Measurements from ENCODE around the gene KRTAP2-3. TPM values are rescaled to one million over a fixed set of nuclear protein-coding genes. Genes with fewer than 3 reads are reported as not detected.

The KRTAP2-3 gene
- total RNA-seq, 3 donors from 2014 or later, result not detected

DNA sequence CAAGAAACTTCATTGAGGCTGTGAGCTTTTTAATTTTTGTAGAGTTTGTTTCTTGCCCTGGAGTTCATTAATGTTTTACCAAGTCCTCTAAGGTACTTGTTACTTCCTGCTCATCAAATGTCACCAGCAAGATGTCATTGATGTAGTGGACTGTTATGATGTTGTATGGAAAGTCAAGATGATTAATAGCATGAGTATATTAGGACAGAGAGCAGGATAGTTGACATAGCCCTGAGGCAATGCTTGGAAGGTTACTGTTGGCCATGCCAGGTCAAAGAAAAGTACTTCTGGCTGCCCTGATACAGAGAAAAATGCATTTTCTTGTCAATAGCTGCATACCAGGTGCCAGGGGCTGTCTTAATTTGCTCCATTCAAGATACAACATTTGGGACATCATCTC, 39.6 kb downstream of the KRTAP2-3 start:
- H3K4me3 ChIP-seq, result no peak overlapping the region
- H3K4me1 ChIP-seq, result no peaks in the 10 kb centered on the region
- no peaks in the 10 kb centered on the region for H3K9me3 ChIP-seq
- H3K27ac ChIP-seq, result no peak overlapping the region
- no peaks in the 10 kb centered on the region for H3K27me3 ChIP-seq
- H3K36me3 ChIP-seq, result no peaks in the 10 kb centered on the region
- TF ChIP-seq CTCF (IDR thresholded peaks at IDR 0.05), result no peak
- TF ChIP-seq POLR2A (IDR thresholded peaks at IDR 0.05), result no peak
- no peak for TF ChIP-seq POLR2AphosphoS5 (IDR thresholded peaks at IDR 0.05)
- intact Hi-C loops (cut with DNase I; ENCODE audit: low total_unique reads), result no loop called here
- no peak for DNase-seq (ENCODE audit: low spot score in 2 of 2)

- Histone ChIP-seq H3K36me3 (no peaks in the 10 kb centered on the region), H3K27me3 (no peaks in the 10 kb centered on the region), H3K4me1 (no peaks in the 10 kb centered on the region), H3K27ac (no peak overlapping the region), H3K9me3 (no peaks in the 10 kb centered on the region), H3K4me3 (no peak overlapping the region)
- intact Hi-C loops (cut with DNase I; ENCODE audit: low total_unique reads), result loop anchor here (1.0 kb wide), 1 partner anchor 13 kb away; no protein-coding TSS in a partner anchor
- TF ChIP-seq POLR2A (IDR thresholded peaks at IDR 0.05), result no peak
- no peak for TF ChIP-seq CTCF (IDR thresholded peaks at IDR 0.05)
- no peak for TF ChIP-seq POLR2AphosphoS5 (IDR thresholded peaks at IDR 0.05)
- DNase-seq (ENCODE audit: low spot score in 2 of 2), result no peak
These were observed 40.5 kb downstream of the KRTAP2-3 start for GRCh38 chr17:41019415-41019814.

DNA sequence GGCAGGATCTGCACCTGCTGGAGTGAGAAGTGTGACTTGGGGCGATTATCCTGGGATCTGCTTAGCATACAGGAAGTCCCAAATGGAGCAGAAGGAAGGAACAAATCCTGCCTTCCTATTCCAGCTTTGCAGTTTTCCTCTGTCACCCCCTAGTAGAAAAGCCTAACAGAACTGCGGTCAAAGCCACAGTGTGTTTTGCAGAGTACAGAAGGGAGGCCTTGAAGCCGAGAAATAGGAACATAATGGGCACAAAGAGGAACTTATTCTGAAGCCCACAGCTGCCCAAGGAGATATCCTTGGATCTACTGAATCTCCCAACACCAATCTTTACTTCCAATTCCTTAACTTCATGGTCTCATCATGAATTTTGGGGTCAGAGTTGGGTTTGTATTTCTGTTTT, 41.4 kb downstream of the KRTAP2-3 start:
- Histone ChIP-seq H3K4me3 (no peak overlapping the region), H3K27ac (no peak overlapping the region), H3K4me1 (no peaks in the 10 kb centered on the region), H3K36me3 (no peaks in the 10 kb centered on the region), H3K9me3 (no peaks in the 10 kb centered on the region), H3K27me3 (no peaks in the 10 kb centered on the region)
- intact Hi-C loops (cut with DNase I; ENCODE audit: low total_unique reads), result no loop called here
- DNase-seq (ENCODE audit: low spot score in 2 of 2), result no peak
- no peak for TF ChIP-seq POLR2AphosphoS5 (IDR thresholded peaks at IDR 0.05)
- no peak for TF ChIP-seq CTCF (IDR thresholded peaks at IDR 0.05)
- no peak for TF ChIP-seq POLR2A (IDR thresholded peaks at IDR 0.05)

- Histone ChIP-seq H3K4me3 (no peak overlapping the region), H3K27me3 (no peaks in the 10 kb centered on the region), H3K36me3 (no peaks in the 10 kb centered on the region), H3K27ac (no peak overlapping the region), H3K4me1 (no peaks in the 10 kb centered on the region), H3K9me3 (no peaks in the 10 kb centered on the region)
- intact Hi-C loops (cut with DNase I; ENCODE audit: low total_unique reads), result no loop called here
- TF ChIP-seq POLR2AphosphoS5 (IDR thresholded peaks at IDR 0.05) (no peak), POLR2A (IDR thresholded peaks at IDR 0.05) (no peak), CTCF (IDR thresholded peaks at IDR 0.05) (no peak)
- DNase-seq (ENCODE audit: low spot score in 2 of 2), result no peak
These were observed 43.2 kb downstream of the KRTAP2-3 start for GRCh38 chr17:41016578-41017215.

DNA sequence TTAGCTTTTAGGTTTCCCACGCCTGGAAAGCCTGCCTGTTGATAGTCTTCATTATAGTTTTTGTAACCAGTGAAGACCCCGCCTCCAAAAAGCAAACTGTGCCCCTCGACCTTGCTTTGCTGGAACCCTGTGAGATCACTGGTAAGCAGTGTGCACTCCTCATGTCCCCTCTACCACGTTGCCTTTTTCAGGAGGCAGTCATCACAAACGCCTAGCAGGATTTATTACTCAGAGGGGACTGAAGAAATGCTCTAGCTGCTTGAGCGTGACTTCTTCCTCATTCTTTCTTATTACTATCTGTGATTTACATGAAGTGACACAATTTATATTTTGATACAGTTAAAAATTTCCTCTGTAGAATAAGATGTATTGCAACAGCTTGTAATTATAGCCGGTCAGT, 44.5 kb downstream of the KRTAP2-3 start:
- intact Hi-C loops (cut with DNase I; ENCODE audit: low total_unique reads), result no loop called here
- H3K36me3 ChIP-seq, result no peaks in the 10 kb centered on the region
- no peak overlapping the region for H3K27ac ChIP-seq
- H3K27me3 ChIP-seq, result no peaks in the 10 kb centered on the region
- H3K4me1 ChIP-seq, result no peaks in the 10 kb centered on the region
- TF ChIP-seq POLR2A (IDR thresholded peaks at IDR 0.05) (no peak), POLR2AphosphoS5 (IDR thresholded peaks at IDR 0.05) (no peak), CTCF (IDR thresholded peaks at IDR 0.05) (no peak)
- no peak overlapping the region for H3K4me3 ChIP-seq
- DNase-seq (ENCODE audit: low spot score in 2 of 2), result no peak
- no peaks in the 10 kb centered on the region for H3K9me3 ChIP-seq
